OCI-LY1 (cell line): Measurements from ENCODE around the gene LONP1.
"Not testable (repeated sequence)": the region's sequence is repeated elsewhere in the genome, so short reads cannot be mapped to it uniquely, and the experiment has no call there.

Source experiments
- H2AFZ ChIP-seq: fragments of 200-600 bp; sonication (generic), shearing (Covaris generic); 2 replicates; pipeline ENCODE4 v1.6.0; 2014; ENCODE audit warnings: antibody characterized with exemption, mild to moderate bottlenecking, low read length
- H3F3A ChIP-seq: fragments of 200-600 bp; sonication (generic), shearing (Covaris generic); 2 replicates; pipeline ENCODE4 v1.6.0; 2014; ENCODE audit warnings: mild to moderate bottlenecking, antibody characterized with exemption, low read length, moderate library complexity; ENCODE audit not compliant: insufficient read depth
- H3K27ac ChIP-seq: fragments of 200-600 bp; sonication (generic); 2 replicates; pipeline ENCODE4 v1.5.1; 2014; ENCODE audit warnings: low read length, mixed run types, mild to moderate bottlenecking, low read depth; ENCODE audit not compliant: poor library complexity, severe bottlenecking
- H3K27me3 ChIP-seq: fragments of 200-600 bp; sonication (generic); 2 replicates; pipeline ENCODE4 v1.6.0; 2014; ENCODE audit warnings: antibody characterized with exemption, mild to moderate bottlenecking, low read length, moderate library complexity; ENCODE audit not compliant: insufficient read depth
- H3K36me3 ChIP-seq: fragments of 200-600 bp; sonication (generic); 2 replicates; pipeline ENCODE4 v1.6.1; 2014; ENCODE audit warnings: mild to moderate bottlenecking, antibody characterized with exemption, low read length, moderate library complexity, mixed read lengths; ENCODE audit not compliant: insufficient read depth
- H3K4me1 ChIP-seq: fragments of 200-600 bp; sonication (generic); 2 replicates; pipeline ENCODE4 v1.5.1; 2014; ENCODE audit warnings: mild to moderate bottlenecking, low read length, moderate library complexity; ENCODE audit not compliant: insufficient read depth, severe bottlenecking
- H3K4me2 ChIP-seq: fragments of 200-600 bp; sonication (generic), shearing (Covaris generic); 2 replicates; pipeline ENCODE4 v1.6.1; 2014; ENCODE audit warnings: low read length
- H3K4me3 ChIP-seq: fragments of 200-600 bp; sonication (generic); 2 replicates; pipeline ENCODE4 v1.5.1; 2014; ENCODE audit warnings: low read length, low read depth, mild to moderate bottlenecking, mixed read lengths; ENCODE audit not compliant: poor library complexity, severe bottlenecking
- H3K79me2 ChIP-seq: fragments of 200-600 bp; shearing (Covaris generic); 2 replicates; pipeline ENCODE4 v1.6.1; 2016; ENCODE audit warnings: mixed run types, low read length, mixed read lengths; ENCODE audit not compliant: insufficient read depth
- H3K9ac ChIP-seq: fragments of 200-600 bp; sonication (generic), shearing (Covaris generic); 2 replicates; pipeline ENCODE4 v1.6.1; 2014; ENCODE audit warnings: mild to moderate bottlenecking, low read length, mixed read lengths
- H3K9me2 ChIP-seq: fragments of 200-600 bp; sonication (generic), shearing (Covaris generic); 2 replicates; pipeline ENCODE4 v1.6.1; 2014; ENCODE audit warnings: low read depth, mild to moderate bottlenecking, low read length, mixed read lengths
- H3K9me3 ChIP-seq: fragments of 200-600 bp; shearing (Covaris generic); 2 replicates; pipeline ENCODE4 v1.6.1; 2014; ENCODE audit warnings: low read length, mixed read lengths
- H4K20me1 ChIP-seq: fragments of 200-600 bp; sonication (generic), shearing (Covaris generic); 2 replicates; pipeline ENCODE4 v1.6.0; 2016; ENCODE audit warnings: mild to moderate bottlenecking, low read length; ENCODE audit not compliant: insufficient read depth
- CTCF ChIP-seq: fragments of 200-600 bp; sonication (generic), shearing (Covaris generic); IDR thresholded peaks from 2 replicates; pipeline ENCODE4 v1.5.1; 2017; ENCODE audit warnings: mild to moderate bottlenecking, antibody characterized with exemption, low read length, moderate library complexity, mixed read lengths
- EZH2 ChIP-seq: fragments of 200-600 bp; sonication (generic), shearing (Covaris generic); IDR thresholded peaks from 2 replicates; pipeline ENCODE4 v1.8.0; 2017; ENCODE audit warnings: borderline replicate concordance, mixed run types, mild to moderate bottlenecking, antibody characterized with exemption, low read length, moderate library complexity, mixed read lengths

The LONP1 gene

DNA sequence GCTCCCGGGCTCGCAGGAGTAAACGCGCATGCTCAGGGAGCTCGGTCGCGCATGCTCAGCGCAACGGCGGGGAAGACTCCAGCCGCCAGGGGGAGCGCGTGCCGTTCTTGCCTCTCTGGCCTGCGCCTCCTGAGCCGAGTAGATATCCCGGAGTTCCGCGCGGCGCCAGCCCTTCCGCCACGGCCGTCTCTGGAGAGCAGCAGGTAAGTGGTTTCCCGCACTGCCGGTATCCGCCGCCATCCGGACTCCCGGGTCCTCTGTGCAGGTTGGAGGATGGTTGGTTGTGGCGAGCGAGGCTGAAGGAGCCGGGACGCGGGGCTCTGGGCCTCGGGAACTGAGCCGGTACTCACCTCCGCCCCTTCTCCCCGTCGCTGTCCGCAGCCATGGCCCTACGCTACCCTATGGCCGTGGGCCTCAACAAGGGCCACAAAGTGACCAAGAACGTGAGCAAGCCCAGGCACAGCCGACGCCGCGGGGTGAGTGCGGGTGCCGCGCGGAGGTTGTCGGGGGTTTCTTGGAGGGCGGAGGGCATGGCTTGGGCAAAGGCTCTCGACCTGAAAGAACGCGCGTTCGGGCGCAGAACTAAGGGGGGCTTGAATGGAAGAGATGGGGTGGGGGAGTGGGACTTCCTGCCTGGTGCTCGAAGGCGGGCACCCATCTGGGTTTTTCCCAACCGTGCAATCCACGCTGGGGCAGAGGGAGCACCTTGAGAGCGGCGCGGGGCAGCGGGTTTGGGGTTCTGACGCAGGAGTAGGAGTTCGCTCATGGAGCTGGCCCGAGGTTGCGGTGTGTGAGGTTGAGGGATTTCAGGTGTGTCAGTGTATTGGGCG, 29.6 kb downstream of the LONP1 start, which contains the start of gene RPL36:
RPL36 (plus strand) TSS at position 171 of the 830 bp plus-strand sequence; CDS start at position 384, 213 bp downstream.
- no peak for TF ChIP-seq EZH2
- peak; percentile 87 for TF ChIP-seq CTCF
- no peaks in the 10 kb centered on the region for H3K9me2 ChIP-seq
- H3F3A ChIP-seq: peaks cover 4% of the 10 kb centered on the region; the same call in 1 of the 2 replicates
- peak within 1 kb of the TSS; percentile 99 for H3K4me3 ChIP-seq
- H4K20me1 ChIP-seq: no peaks in the 10 kb centered on the region
- H3K36me3 ChIP-seq: peaks cover 50% of the 10 kb centered on the region
- peak within 1 kb of the TSS; percentile 68 for H3K4me2 ChIP-seq
- H3K9ac ChIP-seq: peak within 1 kb of the TSS; percentile 99
- no peaks in the 10 kb centered on the region for H3K9me3 ChIP-seq
- H3K27ac ChIP-seq: peak within 1 kb of the TSS; percentile 82
- no peaks in the 10 kb centered on the region for H3K27me3 ChIP-seq
- no peak within 1 kb of the TSS for H2AFZ ChIP-seq
- peaks cover 38% of the 10 kb centered on the region for H3K4me1 ChIP-seq
- peaks cover 32% of the 10 kb centered on the region for H3K79me2 ChIP-seq

DNA sequence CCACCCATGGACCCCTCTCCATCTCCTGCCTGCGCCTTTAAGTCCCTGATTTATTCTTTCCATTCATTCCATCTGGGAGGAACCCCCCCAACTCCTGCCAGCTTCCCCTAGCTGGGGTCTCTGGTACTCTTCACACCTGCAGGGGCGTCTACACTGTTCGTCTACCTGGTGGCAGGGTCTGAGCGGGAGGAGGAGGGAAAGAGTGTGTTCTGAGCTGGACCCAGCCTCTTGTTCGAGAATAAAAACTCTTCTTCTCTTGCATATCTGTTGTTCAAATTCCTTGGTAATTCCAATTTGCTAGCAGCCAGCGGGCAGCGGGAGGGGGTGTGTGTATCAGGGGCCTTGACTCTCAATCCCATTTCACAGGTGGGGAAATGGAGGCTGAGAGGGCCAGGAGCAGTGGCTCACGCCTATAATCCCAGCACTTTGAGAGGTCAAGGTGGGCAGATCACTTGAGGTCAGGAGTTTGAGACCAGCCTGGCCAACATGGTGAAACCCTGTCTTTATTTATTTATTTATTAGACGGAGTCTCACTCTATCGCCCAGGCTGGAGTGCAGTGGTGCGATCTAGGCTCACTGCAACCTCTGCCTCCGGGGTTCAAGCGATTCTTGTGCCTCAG, 31.6 kb downstream of the LONP1 start:
- H3K27ac ChIP-seq, H3F3A ChIP-seq, H3K27me3 ChIP-seq, H3K4me3 ChIP-seq, H2AFZ ChIP-seq, H3K9me3 ChIP-seq, H3K4me2 ChIP-seq, H3K9ac ChIP-seq, H4K20me1 ChIP-seq, H3K9me2 ChIP-seq: not testable (repeated sequence)
- Histone ChIP-seq H3K79me2 (peaks cover 32% of the 10 kb centered on the region), H3K36me3 (peaks cover 31% of the 10 kb centered on the region), H3K4me1 (peaks cover 26% of the 10 kb centered on the region)

DNA sequence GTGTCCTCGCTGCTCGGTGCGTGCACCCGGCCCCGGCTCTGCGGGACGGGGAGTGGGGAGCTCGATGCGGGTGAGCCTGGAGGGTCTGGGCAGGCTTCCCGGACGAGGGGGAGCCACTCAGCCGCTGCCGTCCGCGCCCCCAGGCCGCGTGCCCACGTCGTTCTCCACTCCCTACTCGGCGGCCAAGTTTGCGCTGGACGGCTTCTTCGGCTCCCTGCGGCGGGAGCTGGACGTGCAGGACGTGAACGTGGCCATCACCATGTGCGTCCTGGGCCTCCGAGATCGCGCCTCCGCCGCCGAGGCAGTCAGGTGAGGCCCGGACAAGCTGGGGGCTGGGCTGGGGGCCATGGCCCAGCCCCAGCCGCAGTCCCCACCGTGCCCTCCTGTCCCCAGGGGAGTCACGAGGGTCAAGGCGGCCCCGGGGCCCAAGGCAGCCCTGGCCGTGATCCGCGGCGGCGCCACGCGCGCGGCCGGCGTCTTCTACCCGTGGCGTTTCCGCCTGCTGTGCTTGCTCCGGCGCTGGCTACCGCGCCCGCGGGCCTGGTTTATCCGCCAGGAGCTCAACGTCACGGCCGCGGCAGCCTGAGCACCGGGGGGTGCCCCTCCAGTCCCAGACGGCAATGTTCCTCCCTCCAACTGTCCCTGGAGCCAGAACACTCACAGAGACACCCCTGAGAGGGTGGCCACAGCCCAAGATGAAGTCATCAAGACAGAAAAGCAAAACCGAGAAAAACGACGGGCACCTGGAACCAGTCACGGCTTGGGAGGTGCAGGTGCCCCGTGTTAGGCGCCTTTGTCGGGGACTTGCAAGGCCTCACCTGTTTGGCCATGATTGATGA, 32.4 kb downstream of the LONP1 start:
- Histone ChIP-seq H3F3A (peaks cover 4% of the 10 kb centered on the region; the same call in 1 of the 2 replicates), H3K36me3 (peaks cover 23% of the 10 kb centered on the region), H3K27me3 (no peaks in the 10 kb centered on the region), H2AFZ (no peak overlapping the region), H3K9me3 (no peaks in the 10 kb centered on the region), H3K79me2 (peaks cover 24% of the 10 kb centered on the region), H3K9me2 (no peaks in the 10 kb centered on the region), H3K4me1 (peaks cover 18% of the 10 kb centered on the region), H3K27ac (no peak overlapping the region), H3K9ac (no peak overlapping the region), H3K4me2 (0 out of 2 replicates have a peak overlapping the region, but pooled peaks have one; percentile 25), H3K4me3 (peak overlapping the region; percentile 67), H4K20me1 (no peaks in the 10 kb centered on the region)
- no peak for TF ChIP-seq EZH2
- no peak; the same call in 1 of the 2 replicates for TF ChIP-seq CTCF
